ENCODE results near the gene TTLL13. TPM values are rescaled to one million over a fixed set of nuclear protein-coding genes. Genes with fewer than 3 reads are reported as not detected.

Gene TTLL13
- total and polyA plus RNA-seq, 2 of the 8 experiments (the other 6 are each of a cell fraction or from before 2014, with no cell fraction given): 0.03 TPM; not detected in 1

DNA sequence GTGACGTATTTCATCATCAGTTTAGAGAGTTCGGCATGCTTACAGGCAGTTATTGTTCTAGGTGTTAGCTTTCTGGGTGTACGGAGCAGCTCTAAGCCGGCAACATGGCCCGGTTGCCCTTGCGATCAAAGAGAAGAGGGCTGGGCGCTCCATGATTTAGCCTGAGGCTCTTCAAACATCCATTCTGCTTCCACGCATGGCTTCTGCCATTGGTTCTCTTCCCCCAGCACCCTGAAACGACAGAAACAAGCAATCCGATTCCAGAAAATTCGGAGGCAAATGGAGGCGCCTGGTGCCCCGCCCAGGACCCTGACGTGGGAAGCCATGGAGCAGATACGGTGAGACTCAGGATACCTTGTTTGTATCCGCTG is 16.7 kb downstream of the TTLL13 start (continued):
- TF ChIP-seq GABPA (IDR thresholded peaks at IDR 0.05; ENCODE audit: borderline replicate concordance, insufficient read depth, low read length): no peak
